ENCODE measurements around the gene PTPN3.
"Not testable (repeated sequence)": the region's sequence is repeated elsewhere in the genome, so short reads cannot be mapped to it uniquely, and the experiment has no call there.

DNA sequence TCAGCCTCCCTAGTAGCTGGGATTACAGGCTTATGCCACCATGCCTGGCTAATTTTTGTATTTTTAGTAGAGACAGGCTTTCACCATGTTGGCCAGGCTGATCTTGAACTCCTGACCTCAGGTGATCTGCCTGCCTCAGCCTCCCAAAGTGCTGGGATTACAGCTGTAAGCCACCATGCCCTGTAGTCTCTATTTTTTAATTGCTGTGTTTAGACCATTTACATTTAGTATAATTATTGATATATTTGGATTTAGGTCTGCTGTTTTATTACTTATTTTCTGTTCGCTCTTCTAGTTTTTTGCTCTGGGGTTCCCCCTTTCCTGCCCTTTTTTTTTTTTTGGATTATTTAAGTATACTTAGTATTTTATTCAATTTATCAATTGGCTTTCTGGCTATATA lies 46.8 kb upstream of the PTPN3 start:
- not testable (repeated sequence) for TF ChIP-seq POLR2A (IDR thresholded peaks at IDR 0.05)
- TF ChIP-seq, protein P1, sequence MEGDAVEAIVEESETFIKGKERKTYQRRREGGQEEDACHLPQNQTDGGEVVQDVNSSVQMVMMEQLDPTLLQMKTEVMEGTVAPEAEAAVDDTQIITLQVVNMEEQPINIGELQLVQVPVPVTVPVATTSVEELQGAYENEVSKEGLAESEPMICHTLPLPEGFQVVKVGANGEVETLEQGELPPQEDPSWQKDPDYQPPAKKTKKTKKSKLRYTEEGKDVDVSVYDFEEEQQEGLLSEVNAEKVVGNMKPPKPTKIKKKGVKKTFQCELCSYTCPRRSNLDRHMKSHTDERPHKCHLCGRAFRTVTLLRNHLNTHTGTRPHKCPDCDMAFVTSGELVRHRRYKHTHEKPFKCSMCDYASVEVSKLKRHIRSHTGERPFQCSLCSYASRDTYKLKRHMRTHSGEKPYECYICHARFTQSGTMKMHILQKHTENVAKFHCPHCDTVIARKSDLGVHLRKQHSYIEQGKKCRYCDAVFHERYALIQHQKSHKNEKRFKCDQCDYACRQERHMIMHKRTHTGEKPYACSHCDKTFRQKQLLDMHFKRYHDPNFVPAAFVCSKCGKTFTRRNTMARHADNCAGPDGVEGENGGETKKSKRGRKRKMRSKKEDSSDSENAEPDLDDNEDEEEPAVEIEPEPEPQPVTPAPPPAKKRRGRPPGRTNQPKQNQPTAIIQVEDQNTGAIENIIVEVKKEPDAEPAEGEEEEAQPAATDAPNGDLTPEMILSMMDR (IDR thresholded peaks at IDR 0.05) = not testable (repeated sequence)
